BJ (cell line): ENCODE measurements around the gene UBE2Q1. TPM values are rescaled to one million over a fixed set of nuclear protein-coding genes. Genes with fewer than 3 reads are reported as not detected.

Experiments used
- CTCF ChIA-PET: fragments of 350-600 bp; formaldehyde crosslinking; extraction: SDS; loops from one replicate; lab custom pipeline; 2021; ENCODE audit warnings: antibody characterized with exemption, inconsistent platforms; lab: Yijun Ruan, JAX
- POLR2A ChIA-PET: fragments of 300-600 bp; sonication (Branson Sonifier 250); formaldehyde crosslinking; extraction: SDS; loops from one replicate; lab custom pipeline; 2021; ENCODE audit warnings: antibody characterized with exemption; lab: Charles Lee
- DNase-seq: peaks from one replicate; pipeline ENCODE4 v3.0.0-alpha.2; 2011; ENCODE audit warnings: low read depth
- H3K27me3 ChIP-seq: 2 replicates; pipeline ENCODE4 v1.6.0; 2011; ENCODE audit warnings: low read length; ENCODE audit not compliant: control insufficient read depth, insufficient read depth
- H3K36me3 ChIP-seq: 2 replicates; pipeline ENCODE4 v1.5.1; 2011; ENCODE audit warnings: low read length; ENCODE audit not compliant: control insufficient read depth, insufficient read depth
- H3K4me3 ChIP-seq: 2 replicates; pipeline ENCODE4 v1.5.1; 2011; ENCODE audit warnings: low read depth, mild to moderate bottlenecking, control low read depth, low read length
- CTCF ChIP-seq: IDR thresholded peaks from 2 replicates; pipeline ENCODE4 v1.5.1; 2011; ENCODE audit warnings: low read depth, mild to moderate bottlenecking, control low read depth, inconsistent platforms, low read length, moderate library complexity; ENCODE audit not compliant: insufficient read depth
- polyA plus RNA-seq: library from polyadenylated mRNA; depleted of rRNA; stranded (reverse); fragments of >200 nt; gene quantifications from 2 replicates; pipeline ENCODE4 v1.2.3, GENCODE V29; 2011

Gene UBE2Q1
- polyA plus RNA-seq, 1 experiment, result 11.0 TPM

DNA sequence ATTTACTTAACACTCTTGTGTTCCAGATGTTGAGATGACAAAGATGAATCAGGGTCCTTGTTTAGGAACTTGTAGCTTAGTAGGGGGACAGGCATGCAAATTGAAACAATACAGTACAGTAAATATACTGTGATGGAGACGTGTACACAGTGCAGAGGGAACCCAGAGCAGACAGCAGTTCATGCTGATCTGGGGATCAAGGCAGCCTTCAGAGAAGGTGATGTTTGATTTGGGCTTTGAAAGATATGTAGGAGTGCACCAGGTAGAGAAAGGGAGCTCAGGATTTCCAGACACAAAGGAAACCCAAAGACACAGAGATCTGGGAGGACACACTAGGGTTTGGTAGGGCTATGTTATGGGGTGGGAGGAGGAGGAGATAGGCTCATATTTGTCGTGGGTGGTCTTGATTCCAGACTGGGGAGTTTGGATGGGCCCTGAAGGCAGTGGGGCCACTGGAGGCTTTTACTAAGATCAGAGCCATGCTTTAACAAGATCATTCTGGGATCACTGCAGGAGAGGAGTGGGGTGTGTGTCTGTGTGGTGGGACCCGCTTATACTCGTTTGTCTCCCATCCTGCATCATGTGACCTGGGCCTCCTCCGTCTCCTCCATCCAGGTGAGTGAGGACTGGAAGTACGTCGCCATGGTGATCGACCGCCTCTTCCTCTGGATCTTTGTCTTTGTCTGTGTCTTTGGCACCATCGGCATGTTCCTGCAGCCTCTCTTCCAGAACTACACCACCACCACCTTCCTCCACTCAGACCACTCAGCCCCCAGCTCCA lies 16.9 kb upstream of the UBE2Q1 start:
- Histone ChIP-seq H3K36me3 (peaks cover 11% of the 10 kb centered on the region), H3K27me3 (no peaks in the 10 kb centered on the region; the same call in 1 of the 2 replicates), H3K4me3 (no peak overlapping the region)
- ChIA-PET POLR2A (no interaction called here), CTCF (interaction anchor here (0.6 to 2.9 kb wide), 3 partner anchors 9 to 369 kb away, joined by 3 to 12 read pairs (median 3); no protein-coding TSS in a partner anchor)
- no peak for TF ChIP-seq CTCF
- DNase-seq, result no peak

DNA sequence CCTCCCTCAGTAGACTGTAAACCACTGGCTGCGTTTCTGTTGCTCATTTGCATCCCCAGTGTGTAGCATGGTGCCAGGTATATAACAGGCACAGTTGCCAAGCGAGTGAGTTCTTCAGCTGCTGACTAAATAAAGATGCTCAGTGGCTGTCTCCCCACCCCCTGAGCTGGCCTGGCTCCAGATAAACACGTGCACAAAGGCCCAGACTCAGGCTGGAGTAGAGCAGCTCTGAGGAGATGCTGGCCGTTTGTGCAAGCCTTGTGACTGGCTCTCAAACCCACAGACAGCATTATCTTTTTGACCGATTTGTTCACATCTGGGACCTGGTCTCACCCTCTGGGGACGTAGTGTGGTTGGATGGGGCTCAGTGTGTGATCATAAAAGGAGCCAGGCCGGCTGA lies 16.3 kb upstream of the UBE2Q1 start:
- POLR2A ChIA-PET, result no interaction called here
- no peak for TF ChIP-seq CTCF
- peaks cover 6% of the 10 kb centered on the region for H3K36me3 ChIP-seq
- no peak overlapping the region for H3K4me3 ChIP-seq
- peaks cover 2% of the 10 kb centered on the region; the same call in 1 of the 2 replicates for H3K27me3 ChIP-seq
- DNase-seq, result no peak
- CTCF ChIA-PET, result interaction anchor here (2.9 kb wide), 1 partner anchor 15 kb away, joined by 12 read pairs; no protein-coding TSS in a partner anchor

GRCh38 chr1:154573168-154573510 lies 14.7 kb upstream of the UBE2Q1 start:
- TF ChIP-seq CTCF, result no peak
- ChIA-PET CTCF (interaction anchor here (0.9 kb wide), 1 partner anchor 21 kb away, joined by 3 read pairs; no protein-coding TSS in a partner anchor), POLR2A (no interaction called here)

GRCh38 chr1:154572468-154573167 lies 14.2 kb upstream of the UBE2Q1 start:
- peaks cover 1% of the 10 kb centered on the region; the same call in 1 of the 2 replicates for H3K36me3 ChIP-seq
- CTCF ChIA-PET, result interaction anchor here (0.9 kb wide), 1 partner anchor 22 kb away, joined by 3 read pairs; no protein-coding TSS in a partner anchor
- no peak for TF ChIP-seq CTCF
- peaks cover 6% of the 10 kb centered on the region for H3K27me3 ChIP-seq
- POLR2A ChIA-PET, result no interaction called here
- no peak overlapping the region for H3K4me3 ChIP-seq
- no peak for DNase-seq

More at GRCh38 chr1:154573168-154573510, 14.7 kb upstream of the UBE2Q1 start:
- Histone ChIP-seq H3K36me3 (peaks cover 3% of the 10 kb centered on the region), H3K4me3 (no peak overlapping the region), H3K27me3 (peaks cover 6% of the 10 kb centered on the region)
- DNase-seq, result no peak

DNA sequence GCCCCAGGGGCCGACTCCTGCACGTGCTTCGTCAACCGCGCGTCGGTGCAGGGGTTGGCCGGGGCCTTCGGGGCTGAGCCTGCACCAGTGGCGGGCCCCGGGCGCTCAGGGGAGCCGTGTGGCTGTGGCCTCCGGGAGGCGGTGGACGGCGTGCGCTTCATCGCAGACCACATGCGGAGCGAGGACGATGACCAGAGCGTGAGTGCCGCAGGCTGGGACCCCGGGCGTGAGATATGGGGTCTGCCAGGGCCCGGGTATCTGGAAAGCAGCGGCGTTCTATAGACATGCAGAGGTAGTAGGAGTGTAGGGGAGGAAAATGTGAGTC lies 13.5 kb upstream of the UBE2Q1 start:
- no peak for TF ChIP-seq CTCF
- ChIA-PET CTCF (no interaction called here), POLR2A (no interaction called here)

More for the DNA sequence above, 13.5 kb upstream of the UBE2Q1 start:
- H3K27me3 ChIP-seq, result peaks cover 9% of the 10 kb centered on the region
- no peak overlapping the region for H3K4me3 ChIP-seq
- H3K36me3 ChIP-seq, result peaks cover 1% of the 10 kb centered on the region; the same call in 1 of the 2 replicates
- no peak for DNase-seq
